ENCODE data around the gene MMP24.

- TF ChIP-seq CTCF (conservative IDR thresholded peaks at IDR 0.05; ENCODE audit: low read length) (no peak), EZH2phosphoT487 (IDR thresholded peaks at IDR 0.05; ENCODE audit: borderline replicate concordance, low read depth, low read length) (no peak)
These were observed 89.6 kb downstream of the MMP24 start for GRCh38 chr20:35316086-35316485.
